Mucosa of rectum (tissue), 2 donors: ENCODE measurements around the gene NPAS3.

Experiments used
- H3K27ac ChIP-seq, 2 donors: one replicate each; pipeline ENCODE4 v1.7.0; 2013; ENCODE audit warnings: inconsistent platforms in 2 of 2, low read depth in 2 of 2, low read length in 2 of 2
- H3K27me3 ChIP-seq, 2 donors: one replicate each; pipeline ENCODE4 v1.7.0; 2013; ENCODE audit warnings: low read length in 2 of 2; ENCODE audit not compliant: control insufficient read depth in 2 of 2, insufficient read depth in 2 of 2
- H3K36me3 ChIP-seq, 2 donors: one replicate each; pipeline ENCODE4 v1.7.0; 2013; ENCODE audit warnings: low read length in 2 of 2; ENCODE audit not compliant: control insufficient read depth in 2 of 2, insufficient read depth in 2 of 2
- H3K4me1 ChIP-seq, 2 donors: one replicate each; pipeline ENCODE4 v1.7.0; 2013; ENCODE audit warnings: low read length in 2 of 2, mild to moderate bottlenecking in 1 of 2; ENCODE audit not compliant: control insufficient read depth in 2 of 2, insufficient read depth in 2 of 2
- H3K4me3 ChIP-seq, 2 donors: one replicate each; pipeline ENCODE4 v1.7.0; 2013; ENCODE audit warnings: low read length in 2 of 2
- H3K9ac ChIP-seq, 2 donors: one replicate each; pipeline ENCODE4 v1.7.0; 2013; ENCODE audit warnings: low read length in 2 of 2, low read depth in 1 of 2, mild to moderate bottlenecking in 1 of 2
- H3K9me3 ChIP-seq, 2 donors: one replicate each; pipeline ENCODE4 v1.7.0; 2013; ENCODE audit warnings: low read length in 2 of 2; ENCODE audit not compliant: control insufficient read depth in 2 of 2
- donor health status: healthy.
- donor health status: Normal muscosa, but diverticular disease.

Gene NPAS3

DNA sequence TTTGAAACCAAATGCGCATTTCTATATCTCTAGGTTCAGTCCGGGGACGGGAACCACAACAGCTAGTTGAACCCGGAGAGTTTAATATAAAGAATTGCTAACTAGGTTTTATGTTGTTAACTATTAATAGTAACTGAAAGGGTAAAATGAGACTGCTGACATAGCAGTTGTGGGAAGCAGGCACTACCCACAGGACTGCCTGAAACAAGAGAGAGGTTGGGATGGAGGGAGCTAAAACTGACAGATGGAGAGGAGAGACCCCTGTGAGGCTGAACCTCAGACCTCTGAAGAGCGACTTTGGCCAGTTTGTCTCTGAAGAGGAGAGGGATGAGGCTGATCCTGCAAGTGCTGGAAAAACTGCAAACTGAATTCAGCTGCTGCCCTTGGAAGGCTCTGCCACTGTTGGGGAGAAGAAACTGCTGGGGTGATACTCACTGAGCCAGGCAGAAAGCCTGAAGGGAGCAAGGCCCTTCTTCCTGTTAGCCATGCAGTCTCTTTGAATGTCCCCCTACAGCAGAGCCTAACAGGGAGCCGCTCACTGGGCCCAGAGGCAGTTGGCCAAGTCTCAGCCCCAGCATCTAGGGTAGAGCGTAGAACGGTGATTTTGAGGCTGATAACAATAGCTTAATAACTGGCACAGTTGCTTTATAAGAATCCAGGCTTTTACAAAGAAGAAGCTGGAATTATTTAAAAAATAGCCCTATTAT, 172.2 kb downstream of the NPAS3 start:
- Histone ChIP-seq H3K9me3 (no peaks in the 10 kb centered on the region), H3K36me3 (no peaks in the 10 kb centered on the region), H3K27me3 (no peaks in the 10 kb centered on the region), H3K27ac (no peak overlapping the region), H3K4me1 (no peaks in the 10 kb centered on the region), H3K4me3 (no peak overlapping the region), H3K9ac (no peak overlapping the region)

GRCh38 chr14:33114331-33114730, 175.7 kb downstream of the NPAS3 start:
- no peaks in the 10 kb centered on the region for H3K4me1 ChIP-seq
- H3K9me3 ChIP-seq: no peaks in the 10 kb centered on the region
- no peaks in the 10 kb centered on the region for H3K27me3 ChIP-seq
- H3K9ac ChIP-seq: no peak overlapping the region
- H3K4me3 ChIP-seq: no peak overlapping the region
- H3K36me3 ChIP-seq: no peaks in the 10 kb centered on the region
- no peak overlapping the region for H3K27ac ChIP-seq

- H3K9me3 ChIP-seq: no peaks in the 10 kb centered on the region
- no peaks in the 10 kb centered on the region for H3K36me3 ChIP-seq
Observed at GRCh38 chr14:33118668-33119067, 180.0 kb downstream of the NPAS3 start.

DNA sequence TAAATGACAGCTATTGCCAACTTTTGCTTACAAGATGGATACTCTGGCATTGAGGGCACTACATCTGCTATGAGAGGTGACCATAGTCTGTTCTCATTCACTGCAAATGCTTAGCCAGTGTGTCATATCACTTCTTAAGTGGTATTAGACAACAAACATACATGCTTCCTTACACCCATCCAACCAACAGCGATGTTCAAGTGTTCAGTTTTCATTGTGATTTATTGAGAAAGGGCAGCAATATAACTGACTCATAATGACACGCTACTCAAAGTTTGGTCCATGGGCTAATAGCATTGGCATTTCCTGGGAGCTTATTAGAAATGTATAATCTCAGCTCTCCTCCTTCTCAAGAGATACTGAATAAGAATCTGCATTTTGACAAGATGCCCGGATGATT, 181.7 kb downstream of the NPAS3 start:
- H3K4me1 ChIP-seq: peaks cover 0 to 3% of the 10 kb centered on the region in 2 donors
- H3K36me3 ChIP-seq: no peaks in the 10 kb centered on the region
- H3K9me3 ChIP-seq: no peaks in the 10 kb centered on the region
- H3K9ac ChIP-seq: no peak overlapping the region
- H3K27me3 ChIP-seq: no peaks in the 10 kb centered on the region
- no peak overlapping the region for H3K27ac ChIP-seq
- H3K4me3 ChIP-seq: no peak overlapping the region

More at GRCh38 chr14:33118668-33119067, 180.0 kb downstream of the NPAS3 start:
- no peak overlapping the region for H3K27ac ChIP-seq
- no peak overlapping the region for H3K9ac ChIP-seq
- H3K4me1 ChIP-seq: peaks cover 0 to 3% of the 10 kb centered on the region in 2 donors
- H3K4me3 ChIP-seq: no peak overlapping the region
- H3K27me3 ChIP-seq: no peaks in the 10 kb centered on the region

- Histone ChIP-seq H3K4me3 (no peak overlapping the region), H3K9me3 (no peaks in the 10 kb centered on the region), H3K9ac (no peak overlapping the region), H3K4me1 (peaks cover 0 to 3% of the 10 kb centered on the region in 2 donors), H3K27me3 (no peaks in the 10 kb centered on the region), H3K36me3 (no peaks in the 10 kb centered on the region), H3K27ac (no peak overlapping the region)
Observed at GRCh38 chr14:33120966-33121365, 182.3 kb downstream of the NPAS3 start.

DNA sequence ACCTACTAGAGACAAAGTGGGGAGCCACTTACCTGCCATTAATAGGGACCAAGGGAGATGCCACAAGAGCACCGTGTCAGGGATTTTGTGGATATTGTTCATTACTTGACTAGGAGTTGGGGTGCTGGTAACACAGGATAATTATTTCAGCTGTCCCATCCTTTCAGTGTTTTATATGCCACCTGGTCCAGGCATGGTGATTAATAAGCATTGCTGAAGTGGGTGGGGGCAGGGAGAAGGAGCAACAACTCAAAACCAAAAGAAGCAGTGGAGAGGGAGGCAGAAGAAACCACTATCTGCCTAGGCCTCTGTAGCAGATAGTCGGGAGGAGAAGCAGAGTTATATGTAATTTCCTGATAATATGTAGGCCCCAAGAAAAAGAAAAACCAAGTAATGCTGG, 184.6 kb downstream of the NPAS3 start:
- Histone ChIP-seq H3K27me3 (no peaks in the 10 kb centered on the region), H3K9ac (no peak overlapping the region), H3K4me1 (peaks cover 0 to 3% of the 10 kb centered on the region in 2 donors), H3K27ac (no peak overlapping the region), H3K4me3 (no peak overlapping the region), H3K9me3 (no peaks in the 10 kb centered on the region), H3K36me3 (no peaks in the 10 kb centered on the region)

DNA sequence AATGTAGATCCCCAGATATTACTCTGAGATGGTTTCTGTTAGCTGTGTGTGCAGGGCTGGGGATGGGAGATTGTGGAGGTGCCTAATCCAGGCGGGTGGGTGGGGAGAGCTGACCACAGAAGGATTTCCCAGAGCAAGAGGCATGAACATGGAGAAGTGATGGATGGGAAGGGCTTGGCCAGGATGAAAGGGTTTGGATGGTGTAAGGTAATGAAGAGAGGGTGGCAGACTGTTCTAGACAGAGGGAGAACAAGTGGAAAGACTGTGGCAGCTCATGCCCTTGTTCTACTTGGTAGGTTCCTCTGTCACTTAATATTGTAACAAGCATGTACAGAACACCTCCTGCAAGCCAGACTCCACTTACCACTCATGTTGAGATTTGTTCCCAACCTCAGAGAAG, 187.8 kb downstream of the NPAS3 start:
- no peak overlapping the region for H3K9ac ChIP-seq
- no peaks in the 10 kb centered on the region for H3K27me3 ChIP-seq

GRCh38 chr14:33127531-33127930, 188.9 kb downstream of the NPAS3 start:
- Histone ChIP-seq H3K27me3 (no peaks in the 10 kb centered on the region), H3K4me3 (no peak overlapping the region), H3K9me3 (no peaks in the 10 kb centered on the region), H3K9ac (no peak overlapping the region), H3K4me1 (no peaks in the 10 kb centered on the region), H3K36me3 (no peaks in the 10 kb centered on the region), H3K27ac (no peak overlapping the region)

More for the DNA sequence above, 187.8 kb downstream of the NPAS3 start:
- Histone ChIP-seq H3K4me3 (no peak overlapping the region), H3K36me3 (no peaks in the 10 kb centered on the region), H3K27ac (no peak overlapping the region), H3K9me3 (no peaks in the 10 kb centered on the region), H3K4me1 (no peaks in the 10 kb centered on the region)

DNA sequence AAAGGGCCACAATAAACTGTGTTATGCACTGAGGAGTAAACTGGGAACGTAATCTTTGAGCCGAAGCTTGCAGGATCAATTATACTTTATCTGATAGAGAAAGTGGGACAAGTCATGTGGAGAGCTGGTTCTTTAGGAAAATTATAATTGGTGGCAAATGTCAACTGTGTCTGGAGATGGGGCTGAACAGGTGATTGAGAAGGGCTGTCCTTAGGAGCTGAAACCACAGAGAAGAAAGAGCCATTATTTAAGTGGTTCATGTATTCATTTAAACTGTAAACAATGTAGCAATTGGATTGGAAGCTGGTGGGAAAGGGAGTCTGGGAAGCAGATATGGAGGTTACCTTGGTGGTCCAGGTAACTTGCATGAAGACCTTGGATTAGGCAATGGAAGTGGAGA, 193.1 kb downstream of the NPAS3 start:
- H3K36me3 ChIP-seq: no peaks in the 10 kb centered on the region
- no peaks in the 10 kb centered on the region for H3K4me1 ChIP-seq
- H3K9me3 ChIP-seq: no peaks in the 10 kb centered on the region
- H3K27ac ChIP-seq: no peak overlapping the region
- no peak overlapping the region for H3K4me3 ChIP-seq
- H3K27me3 ChIP-seq: no peaks in the 10 kb centered on the region
- H3K9ac ChIP-seq: no peak overlapping the region

GRCh38 chr14:33134162-33134561, 195.5 kb downstream of the NPAS3 start:
- Histone ChIP-seq H3K4me3 (no peak overlapping the region), H3K27ac (no peak overlapping the region), H3K27me3 (no peaks in the 10 kb centered on the region), H3K9me3 (no peaks in the 10 kb centered on the region), H3K36me3 (no peaks in the 10 kb centered on the region), H3K9ac (no peak overlapping the region), H3K4me1 (no peaks in the 10 kb centered on the region)
